ENCODE measurements around the gene MMP17.

Gene MMP17

DNA sequence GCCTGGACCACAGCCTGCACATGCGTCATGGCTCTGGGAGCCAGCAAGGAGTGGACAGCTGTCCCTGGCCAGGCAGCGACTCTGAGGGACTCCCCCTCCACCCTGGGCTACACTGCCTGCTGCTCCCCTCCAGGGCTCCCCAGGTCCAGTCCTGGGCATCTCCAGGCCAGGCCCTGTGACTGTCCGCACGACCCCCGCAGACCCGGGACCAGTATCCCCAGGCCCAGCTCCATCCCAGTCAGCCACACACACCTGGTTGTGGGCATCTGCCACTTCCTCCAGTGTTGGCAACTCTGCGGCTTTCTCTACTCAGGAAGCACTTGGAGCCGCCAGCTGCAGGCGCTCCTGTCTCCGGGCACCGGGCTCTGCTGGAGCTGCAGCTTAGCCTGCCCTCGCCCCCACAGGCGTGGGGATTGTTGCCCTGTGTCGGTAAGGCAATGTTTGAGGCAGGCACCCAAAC is 68.6 kb downstream of the MMP17 start:
- H3K4me3 ChIP-seq (replicated peaks; ENCODE audit: low read depth, low read length), result no peak overlapping the region
- TF ChIP-seq, protein P1, sequence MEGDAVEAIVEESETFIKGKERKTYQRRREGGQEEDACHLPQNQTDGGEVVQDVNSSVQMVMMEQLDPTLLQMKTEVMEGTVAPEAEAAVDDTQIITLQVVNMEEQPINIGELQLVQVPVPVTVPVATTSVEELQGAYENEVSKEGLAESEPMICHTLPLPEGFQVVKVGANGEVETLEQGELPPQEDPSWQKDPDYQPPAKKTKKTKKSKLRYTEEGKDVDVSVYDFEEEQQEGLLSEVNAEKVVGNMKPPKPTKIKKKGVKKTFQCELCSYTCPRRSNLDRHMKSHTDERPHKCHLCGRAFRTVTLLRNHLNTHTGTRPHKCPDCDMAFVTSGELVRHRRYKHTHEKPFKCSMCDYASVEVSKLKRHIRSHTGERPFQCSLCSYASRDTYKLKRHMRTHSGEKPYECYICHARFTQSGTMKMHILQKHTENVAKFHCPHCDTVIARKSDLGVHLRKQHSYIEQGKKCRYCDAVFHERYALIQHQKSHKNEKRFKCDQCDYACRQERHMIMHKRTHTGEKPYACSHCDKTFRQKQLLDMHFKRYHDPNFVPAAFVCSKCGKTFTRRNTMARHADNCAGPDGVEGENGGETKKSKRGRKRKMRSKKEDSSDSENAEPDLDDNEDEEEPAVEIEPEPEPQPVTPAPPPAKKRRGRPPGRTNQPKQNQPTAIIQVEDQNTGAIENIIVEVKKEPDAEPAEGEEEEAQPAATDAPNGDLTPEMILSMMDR (IDR thresholded peaks at IDR 0.05; ENCODE audit: insufficient read depth, low read length, poor library complexity, severe bottlenecking), result no peak

DNA sequence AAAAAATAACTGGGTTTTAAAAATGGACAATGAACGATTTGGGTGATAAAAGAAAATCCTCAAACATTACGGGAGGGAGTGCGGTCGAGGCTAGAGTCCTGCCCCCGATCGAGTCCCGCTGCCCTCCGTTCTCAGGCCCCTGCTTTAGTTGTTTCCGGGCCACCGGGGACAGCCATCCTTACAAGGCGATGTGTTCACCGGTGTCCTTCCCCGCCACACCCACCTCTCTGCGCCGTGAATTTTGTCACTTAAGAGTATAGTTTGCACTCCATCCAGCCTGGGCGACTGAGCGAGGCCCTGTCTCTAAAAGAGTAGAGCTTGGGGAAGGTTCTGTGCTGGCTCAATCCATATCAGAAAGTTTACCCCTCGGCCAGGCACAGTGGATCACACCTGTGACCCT is 69.1 kb downstream of the MMP17 start:
- Histone ChIP-seq H3K4me3 (replicated peaks; ENCODE audit: low read depth, low read length) (no peak overlapping the region), H3K27me3 (replicated peaks; ENCODE audit: control insufficient read depth, insufficient read depth, low read length) (no peaks in the 10 kb centered on the region), H3K36me3 (ENCODE audit: control insufficient read depth, insufficient read depth, low read length) (peaks cover 2% of the 10 kb centered on the region; the same call in 1 of the 2 replicates)
- TF ChIP-seq, protein P1 (IDR thresholded peaks at IDR 0.05; ENCODE audit: insufficient read depth, low read length, poor library complexity, severe bottlenecking), result no peak
- no peak for DNase-seq (ENCODE audit: extremely low read depth, insufficient read length)

More for the DNA sequence above, 68.6 kb downstream of the MMP17 start:
- no peaks in the 10 kb centered on the region for H3K27me3 ChIP-seq (replicated peaks; ENCODE audit: control insufficient read depth, insufficient read depth, low read length)
- no peak for DNase-seq (ENCODE audit: extremely low read depth, insufficient read length)
- peaks cover 2% of the 10 kb centered on the region; the same call in 1 of the 2 replicates for H3K36me3 ChIP-seq (ENCODE audit: control insufficient read depth, insufficient read depth, low read length)

DNA sequence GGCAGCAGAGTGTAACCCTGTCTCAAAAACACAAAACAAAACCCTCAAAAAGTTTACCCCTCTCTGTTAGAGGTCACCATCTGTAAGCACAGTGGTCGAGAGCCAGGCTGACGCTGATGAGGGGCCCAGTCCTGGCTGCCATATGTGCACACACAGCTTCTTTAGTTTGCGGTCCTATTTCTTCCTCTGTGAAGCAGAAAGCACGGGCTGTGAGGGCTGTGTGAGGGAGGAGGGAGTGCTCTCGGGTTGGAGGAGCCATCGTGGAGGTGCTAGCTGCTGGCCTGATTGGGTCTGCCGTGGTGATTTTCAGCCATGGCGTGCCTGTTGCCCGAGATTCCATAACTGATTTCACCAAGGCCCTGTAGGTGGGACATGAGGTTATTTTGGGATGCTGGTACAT is 69.7 kb downstream of the MMP17 start:
- H3K4me3 ChIP-seq (replicated peaks; ENCODE audit: low read depth, low read length), result no peak overlapping the region
- no peaks in the 10 kb centered on the region for H3K27me3 ChIP-seq (replicated peaks; ENCODE audit: control insufficient read depth, insufficient read depth, low read length)
- TF ChIP-seq, protein P1 (IDR thresholded peaks at IDR 0.05; ENCODE audit: insufficient read depth, low read length, poor library complexity, severe bottlenecking), result no peak
- H3K36me3 ChIP-seq (ENCODE audit: control insufficient read depth, insufficient read depth, low read length), result peaks cover 2% of the 10 kb centered on the region; the same call in 1 of the 2 replicates
- no peak for DNase-seq (ENCODE audit: extremely low read depth, insufficient read length)

DNA sequence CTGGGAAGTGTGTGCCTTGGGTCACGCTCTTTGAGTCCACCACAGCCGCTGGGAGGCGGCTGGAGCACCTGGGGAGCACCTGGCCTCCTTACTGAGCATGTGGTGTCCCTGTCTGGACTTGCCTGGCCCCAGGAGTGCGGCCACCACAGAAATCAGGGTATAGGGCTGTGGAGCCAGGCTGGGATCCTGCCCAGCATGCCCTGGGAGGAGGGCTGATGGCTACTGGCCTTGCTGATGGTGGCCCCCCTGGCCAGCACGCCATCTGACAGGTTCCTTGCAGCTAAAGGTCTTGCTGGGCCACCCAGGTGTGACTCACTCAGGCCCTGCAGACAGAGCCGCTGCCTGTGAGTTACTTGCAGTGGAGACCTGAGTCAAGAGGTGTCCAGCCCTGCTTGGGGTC is 72.2 kb downstream of the MMP17 start:
- peak; percentile 9 for DNase-seq (ENCODE audit: extremely low read depth, insufficient read length)

More for the DNA sequence above, 72.2 kb downstream of the MMP17 start:
- Histone ChIP-seq H3K27me3 (replicated peaks; ENCODE audit: control insufficient read depth, insufficient read depth, low read length) (no peaks in the 10 kb centered on the region), H3K4me3 (replicated peaks; ENCODE audit: low read depth, low read length) (no peak overlapping the region), H3K36me3 (ENCODE audit: control insufficient read depth, insufficient read depth, low read length) (peaks cover 2% of the 10 kb centered on the region; the same call in 1 of the 2 replicates)
- TF ChIP-seq, protein P1 (IDR thresholded peaks at IDR 0.05; ENCODE audit: insufficient read depth, low read length, poor library complexity, severe bottlenecking), result no peak
